Uterus (tissue), 2 donors: ENCODE data around the gene DISP1.

Experiments
- POLR2A ChIP-seq, 2 donors: fragments of 450-650 bp; IDR thresholded peaks; one replicate each; pipeline ENCODE4 v1.6.1; 2016; ENCODE audit warnings: antibody characterized with exemption in 2 of 2, mild to moderate bottlenecking in 1 of 2, moderate library complexity in 1 of 2
- TF ChIP-seq, protein P1 (sequence below), 4 experiments: fragments of 200-600 bp in 2 of 4; fragments of 450-650 bp in 2 of 4; sonication (generic) in 2 of 4; IDR thresholded peaks; one replicate each; pipeline ENCODE4 v1.5.1; 2016 to 2019; ENCODE audit warnings: antibody characterized with exemption in 4 of 4, mild to moderate bottlenecking in 2 of 4, moderate library complexity in 1 of 4

GRCh38 chr1:222768592-222768991 lies 46.2 kb upstream of the DISP1 start:
- no peak for TF ChIP-seq POLR2A (IDR thresholded peaks at IDR 0.05)
- TF ChIP-seq, protein P1, sequence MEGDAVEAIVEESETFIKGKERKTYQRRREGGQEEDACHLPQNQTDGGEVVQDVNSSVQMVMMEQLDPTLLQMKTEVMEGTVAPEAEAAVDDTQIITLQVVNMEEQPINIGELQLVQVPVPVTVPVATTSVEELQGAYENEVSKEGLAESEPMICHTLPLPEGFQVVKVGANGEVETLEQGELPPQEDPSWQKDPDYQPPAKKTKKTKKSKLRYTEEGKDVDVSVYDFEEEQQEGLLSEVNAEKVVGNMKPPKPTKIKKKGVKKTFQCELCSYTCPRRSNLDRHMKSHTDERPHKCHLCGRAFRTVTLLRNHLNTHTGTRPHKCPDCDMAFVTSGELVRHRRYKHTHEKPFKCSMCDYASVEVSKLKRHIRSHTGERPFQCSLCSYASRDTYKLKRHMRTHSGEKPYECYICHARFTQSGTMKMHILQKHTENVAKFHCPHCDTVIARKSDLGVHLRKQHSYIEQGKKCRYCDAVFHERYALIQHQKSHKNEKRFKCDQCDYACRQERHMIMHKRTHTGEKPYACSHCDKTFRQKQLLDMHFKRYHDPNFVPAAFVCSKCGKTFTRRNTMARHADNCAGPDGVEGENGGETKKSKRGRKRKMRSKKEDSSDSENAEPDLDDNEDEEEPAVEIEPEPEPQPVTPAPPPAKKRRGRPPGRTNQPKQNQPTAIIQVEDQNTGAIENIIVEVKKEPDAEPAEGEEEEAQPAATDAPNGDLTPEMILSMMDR (IDR thresholded peaks at IDR 0.05), result no peak
